ENCODE measurements around the gene PRR19.
"Not testable (repeated sequence)": the region's sequence is repeated elsewhere in the genome, so short reads cannot be mapped to it uniquely, and the experiment has no call there.

The PRR19 gene

DNA sequence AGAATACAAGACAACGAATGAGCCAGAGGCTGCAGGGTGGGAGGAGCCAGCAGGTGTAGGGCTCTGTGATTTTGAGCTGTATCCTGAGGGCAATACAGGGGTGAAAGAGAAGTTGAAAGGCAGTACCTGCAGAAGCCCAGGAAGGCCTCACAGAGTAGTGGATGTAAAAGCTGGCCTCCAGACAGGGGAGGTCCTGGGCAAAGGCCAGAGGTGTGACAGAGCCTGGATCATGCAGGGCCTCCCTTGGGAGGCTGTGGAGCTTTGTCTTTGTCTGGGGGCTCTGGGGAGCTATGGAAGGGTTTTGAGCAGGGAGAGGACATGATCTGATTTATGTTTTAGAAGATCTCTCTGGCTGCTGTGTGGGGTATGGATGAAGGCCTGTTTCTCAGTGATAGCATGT is 26.2 kb downstream of the PRR19 start:
- H4K20me1 ChIP-seq (ENCODE audit: control insufficient read depth, insufficient read depth, low read depth, low read length) = 0 out of 2 replicates have a peak, but pooled peaks cover 4% of the 10 kb centered on the region
- no peaks in the 10 kb centered on the region for H3K27me3 ChIP-seq (ENCODE audit: control insufficient read depth, low read length)
- H3K4me3 ChIP-seq (ENCODE audit: low read length) = no peak overlapping the region
- peaks cover 4% of the 10 kb centered on the region for H3K36me3 ChIP-seq (ENCODE audit: control insufficient read depth, low read length)
- no peaks in the 10 kb centered on the region for H3F3A ChIP-seq (ENCODE audit: control insufficient read depth, insufficient read depth)
- H3K4me2 ChIP-seq (ENCODE audit: low read length) = no peak overlapping the region
- TF ChIP-seq EZH2phosphoT487 (IDR thresholded peaks at IDR 0.05; ENCODE audit: borderline replicate concordance, low read length) = no peak
- TF ChIP-seq, protein P1, sequence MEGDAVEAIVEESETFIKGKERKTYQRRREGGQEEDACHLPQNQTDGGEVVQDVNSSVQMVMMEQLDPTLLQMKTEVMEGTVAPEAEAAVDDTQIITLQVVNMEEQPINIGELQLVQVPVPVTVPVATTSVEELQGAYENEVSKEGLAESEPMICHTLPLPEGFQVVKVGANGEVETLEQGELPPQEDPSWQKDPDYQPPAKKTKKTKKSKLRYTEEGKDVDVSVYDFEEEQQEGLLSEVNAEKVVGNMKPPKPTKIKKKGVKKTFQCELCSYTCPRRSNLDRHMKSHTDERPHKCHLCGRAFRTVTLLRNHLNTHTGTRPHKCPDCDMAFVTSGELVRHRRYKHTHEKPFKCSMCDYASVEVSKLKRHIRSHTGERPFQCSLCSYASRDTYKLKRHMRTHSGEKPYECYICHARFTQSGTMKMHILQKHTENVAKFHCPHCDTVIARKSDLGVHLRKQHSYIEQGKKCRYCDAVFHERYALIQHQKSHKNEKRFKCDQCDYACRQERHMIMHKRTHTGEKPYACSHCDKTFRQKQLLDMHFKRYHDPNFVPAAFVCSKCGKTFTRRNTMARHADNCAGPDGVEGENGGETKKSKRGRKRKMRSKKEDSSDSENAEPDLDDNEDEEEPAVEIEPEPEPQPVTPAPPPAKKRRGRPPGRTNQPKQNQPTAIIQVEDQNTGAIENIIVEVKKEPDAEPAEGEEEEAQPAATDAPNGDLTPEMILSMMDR (IDR thresholded peaks at IDR 0.05; ENCODE audit: low read depth, low read length, poor library complexity, severe bottlenecking) = no peak
- H3K4me1 ChIP-seq (ENCODE audit: control insufficient read depth, low read length) = peaks cover 27% of the 10 kb centered on the region
- no peaks in the 10 kb centered on the region for H3K9me3 ChIP-seq (ENCODE audit: control insufficient read depth, insufficient read depth, low read length)
- no peaks in the 10 kb centered on the region for H3K9me2 ChIP-seq (replicated peaks; ENCODE audit: control insufficient read depth, low read length)
- peaks cover 53% of the 10 kb centered on the region for H3K79me2 ChIP-seq (ENCODE audit: control insufficient read depth, low read length)
- no peak overlapping the region for H3K27ac ChIP-seq (ENCODE audit: low read depth, low read length)

DNA sequence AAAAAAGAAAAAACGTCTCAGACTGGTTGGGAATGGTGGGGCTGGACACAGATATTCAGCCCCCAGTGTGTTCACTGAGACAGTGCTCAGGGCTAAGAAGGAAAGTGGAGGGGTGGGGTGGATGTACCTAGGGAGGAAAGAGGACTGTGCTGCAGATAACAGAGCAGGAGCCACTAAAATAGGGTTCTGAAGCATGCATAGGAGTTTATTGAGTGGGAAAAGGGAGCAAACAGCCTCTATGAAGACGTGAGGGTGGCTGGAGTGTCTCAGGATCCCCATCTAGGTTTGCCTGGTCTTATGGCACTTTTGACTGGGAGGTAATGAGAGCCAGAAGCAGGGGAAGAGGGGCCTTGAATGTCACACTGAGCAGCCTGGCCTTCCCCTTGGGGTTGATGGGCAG is 26.9 kb downstream of the PRR19 start:
- Histone ChIP-seq H3F3A (ENCODE audit: control insufficient read depth, insufficient read depth) (no peaks in the 10 kb centered on the region), H3K27ac (ENCODE audit: low read depth, low read length) (no peak overlapping the region), H3K4me1 (ENCODE audit: control insufficient read depth, low read length) (peaks cover 32% of the 10 kb centered on the region), H3K27me3 (ENCODE audit: control insufficient read depth, low read length) (no peaks in the 10 kb centered on the region), H3K4me3 (ENCODE audit: low read length) (no peak overlapping the region), H3K79me2 (ENCODE audit: control insufficient read depth, low read length) (peaks cover 53% of the 10 kb centered on the region), H3K4me2 (ENCODE audit: low read length) (no peak overlapping the region), H4K20me1 (ENCODE audit: control insufficient read depth, insufficient read depth, low read depth, low read length) (0 out of 2 replicates have a peak, but pooled peaks cover 4% of the 10 kb centered on the region), H3K9me3 (ENCODE audit: control insufficient read depth, insufficient read depth, low read length) (no peaks in the 10 kb centered on the region), H3K9me2 (replicated peaks; ENCODE audit: control insufficient read depth, low read length) (no peaks in the 10 kb centered on the region), H3K36me3 (ENCODE audit: control insufficient read depth, low read length) (peaks cover 4% of the 10 kb centered on the region)
- TF ChIP-seq, protein P1 (IDR thresholded peaks at IDR 0.05; ENCODE audit: low read depth, low read length, poor library complexity, severe bottlenecking) = no peak
- TF ChIP-seq EZH2phosphoT487 (IDR thresholded peaks at IDR 0.05; ENCODE audit: borderline replicate concordance, low read length) = no peak

DNA sequence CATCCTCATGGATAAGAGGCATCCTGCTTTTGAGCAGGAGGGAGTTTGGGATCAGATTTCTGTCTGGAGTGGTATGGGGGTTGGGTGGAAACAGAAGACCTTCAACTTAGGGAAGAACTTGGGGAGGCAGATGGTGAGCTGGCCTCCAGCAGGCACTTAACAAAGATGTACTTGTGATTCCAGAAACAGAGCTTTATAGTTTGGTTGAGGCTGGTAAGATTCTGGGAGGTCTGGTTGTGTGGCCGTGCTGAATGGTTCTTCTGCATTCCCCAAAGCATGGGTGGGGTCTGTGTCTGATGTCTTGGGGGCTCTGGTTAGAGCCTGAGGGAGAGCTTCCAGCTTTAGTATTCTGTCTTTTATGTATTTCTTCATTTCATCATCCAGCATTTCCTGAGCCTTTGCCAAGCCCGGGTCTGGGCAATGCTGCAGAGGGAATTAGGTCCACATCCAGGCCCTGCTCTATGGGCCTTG is 28.3 kb downstream of the PRR19 start:
- Histone ChIP-seq H3K79me2 (ENCODE audit: control insufficient read depth, low read length) (peaks cover 53% of the 10 kb centered on the region), H4K20me1 (ENCODE audit: control insufficient read depth, insufficient read depth, low read depth, low read length) (0 out of 2 replicates have a peak, but pooled peaks cover 4% of the 10 kb centered on the region), H3K36me3 (ENCODE audit: control insufficient read depth, low read length) (peaks cover 4% of the 10 kb centered on the region), H3K27me3 (ENCODE audit: control insufficient read depth, low read length) (no peaks in the 10 kb centered on the region), H3K4me3 (ENCODE audit: low read length) (no peak overlapping the region), H3K4me2 (ENCODE audit: low read length) (no peak overlapping the region), H3K27ac (ENCODE audit: low read depth, low read length) (no peak overlapping the region), H3K4me1 (ENCODE audit: control insufficient read depth, low read length) (peaks cover 23% of the 10 kb centered on the region), H3F3A (ENCODE audit: control insufficient read depth, insufficient read depth) (no peaks in the 10 kb centered on the region), H3K9me2 (replicated peaks; ENCODE audit: control insufficient read depth, low read length) (no peaks in the 10 kb centered on the region), H3K9me3 (ENCODE audit: control insufficient read depth, insufficient read depth, low read length) (no peaks in the 10 kb centered on the region)
- no peak for TF ChIP-seq EZH2phosphoT487 (IDR thresholded peaks at IDR 0.05; ENCODE audit: borderline replicate concordance, low read length)
- TF ChIP-seq, protein P1 (IDR thresholded peaks at IDR 0.05; ENCODE audit: low read depth, low read length, poor library complexity, severe bottlenecking) = no peak

- H3K4me2 ChIP-seq (ENCODE audit: low read length); H3K27me3 ChIP-seq (ENCODE audit: control insufficient read depth, low read length); H3K4me3 ChIP-seq (ENCODE audit: low read length); H3K36me3 ChIP-seq (ENCODE audit: control insufficient read depth, low read length); H4K20me1 ChIP-seq (ENCODE audit: control insufficient read depth, insufficient read depth, low read depth, low read length); H3F3A ChIP-seq (ENCODE audit: control insufficient read depth, insufficient read depth); H3K27ac ChIP-seq (ENCODE audit: low read depth, low read length); H3K9me2 ChIP-seq (replicated peaks; ENCODE audit: control insufficient read depth, low read length); H3K9me3 ChIP-seq (ENCODE audit: control insufficient read depth, insufficient read depth, low read length): not testable (repeated sequence)
- peaks cover 20% of the 10 kb centered on the region for H3K4me1 ChIP-seq (ENCODE audit: control insufficient read depth, low read length)
- peaks cover 44% of the 10 kb centered on the region for H3K79me2 ChIP-seq (ENCODE audit: control insufficient read depth, low read length)
These were observed 29.4 kb downstream of the PRR19 start for GRCh38 chr19:42331333-42331732.

All from DOHH2 (cell line).